ENCODE results near the gene TRIM7. TPM values are rescaled to one million over a fixed set of nuclear protein-coding genes. Genes with fewer than 3 reads are reported as not detected.
"Not testable (repeated sequence)": the region's sequence is repeated elsewhere in the genome, so short reads cannot be mapped to it uniquely, and the experiment has no call there.

TRIM7 gene
- total RNA-seq, 1 experiment from 2014 or later: 30.2 TPM

DNA sequence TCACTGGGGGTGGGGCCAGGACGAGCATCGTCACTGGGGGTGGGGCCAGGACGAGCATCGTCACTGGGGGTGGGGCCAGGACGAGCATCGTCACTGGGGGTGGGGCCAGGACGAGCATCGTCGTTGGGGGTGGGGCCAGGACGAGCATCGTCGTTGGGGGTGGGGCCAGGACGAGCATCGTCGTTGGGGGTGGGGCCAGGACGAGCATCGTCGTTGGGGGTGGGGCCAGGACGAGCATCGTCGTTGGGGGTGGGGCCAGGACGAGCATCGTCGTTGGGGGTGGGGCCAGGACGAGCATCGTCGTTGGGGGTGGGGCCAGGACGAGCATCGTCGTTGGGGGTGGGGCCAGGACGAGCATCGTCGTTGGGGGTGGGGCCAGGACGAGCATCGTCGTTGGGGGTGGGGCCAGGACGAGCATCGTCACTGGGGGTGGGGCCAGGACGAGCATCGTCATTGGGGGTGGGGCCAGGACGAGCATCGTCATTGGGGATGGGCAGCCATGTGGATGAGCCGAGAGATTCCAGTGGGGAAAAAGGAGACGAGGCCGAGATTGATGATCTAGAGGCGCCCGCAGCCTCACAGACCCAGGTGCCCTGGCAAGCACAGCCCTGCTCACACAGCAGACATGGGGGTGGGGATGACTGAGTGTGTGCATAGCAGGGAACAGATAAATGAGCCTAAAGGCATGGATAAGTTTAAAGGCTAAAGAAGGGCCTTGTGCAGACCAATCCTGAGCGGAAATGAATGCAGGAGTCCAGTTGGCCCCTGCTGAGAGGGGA, 44.1 kb downstream of the TRIM7 start:
- H3K27ac ChIP-seq (ENCODE audit: low read depth, low read length): peak overlapping the region; percentile 59
- H3K4me2 ChIP-seq (ENCODE audit: low read length): peak overlapping the region; percentile 55
- H3K36me3 ChIP-seq (ENCODE audit: control insufficient read depth in 1 of 2, insufficient read depth in 2 of 2, low read length in 2 of 2); intact Hi-C loops (cut with micrococcal nuclease); H3K27me3 ChIP-seq (ENCODE audit: insufficient read depth, low read length); H3K9me2 ChIP-seq (ENCODE audit: insufficient read depth); ATAC-seq; DNase-seq (ENCODE audit: low read depth, low spot score); H3K79me2 ChIP-seq (ENCODE audit: insufficient read depth, low read length); RAD21 ChIA-PET (ENCODE audit: low non-redundant PET in 1 of 2, low total read pairs in 2 of 2, uncharacterized antibody in 2 of 2, unreplicated experiment in 2 of 2); H3K9me3 ChIP-seq (ENCODE audit: control insufficient read depth in 1 of 2, insufficient read depth in 1 of 2, low read depth in 1 of 2, low read length in 2 of 2); BruUV-seq (replicated peaks); H4K20me1 ChIP-seq (ENCODE audit: insufficient read depth); H3K4me3 ChIP-seq (replicated peaks in 1 of 2; ENCODE audit: low read depth in 1 of 2, low read length in 2 of 2): not testable (repeated sequence)
- POLR2A ChIA-PET: interaction anchor here (0.7 kb wide), 1 partner anchor 12 kb away, joined by 3 read pairs; no protein-coding TSS in a partner anchor
- CTCF ChIA-PET: interaction anchor here (1.3 kb wide), 1 partner anchor 12 kb away, joined by 5 read pairs; no protein-coding TSS in a partner anchor
- H3K9ac ChIP-seq (ENCODE audit: low read length): peak overlapping the region; percentile 57
- peak overlapping the region; percentile 52 for H2AFZ ChIP-seq (ENCODE audit: low read depth, low read length, poor library complexity, severe bottlenecking)
- peak; percentile 20 for TF ChIP-seq SP1 (IDR thresholded peaks at IDR 0.05; ENCODE audit: low read depth)
- TF ChIP-seq, protein P1, sequence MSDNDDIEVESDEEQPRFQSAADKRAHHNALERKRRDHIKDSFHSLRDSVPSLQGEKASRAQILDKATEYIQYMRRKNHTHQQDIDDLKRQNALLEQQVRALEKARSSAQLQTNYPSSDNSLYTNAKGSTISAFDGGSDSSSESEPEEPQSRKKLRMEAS (IDR thresholded peaks at IDR 0.05): peak; percentile 52
- TF ChIP-seq POLR2A (IDR thresholded peaks at IDR 0.05; ENCODE audit: borderline replicate concordance, extremely low read depth, insufficient read depth, insufficient read length): peak; percentile 23
- H3K4me1 ChIP-seq (ENCODE audit: control insufficient read depth in 1 of 2, insufficient read depth in 2 of 2, low read length in 2 of 2): peaks cover 12 to 34% of the 10 kb centered on the region in 2 experiments

DNA sequence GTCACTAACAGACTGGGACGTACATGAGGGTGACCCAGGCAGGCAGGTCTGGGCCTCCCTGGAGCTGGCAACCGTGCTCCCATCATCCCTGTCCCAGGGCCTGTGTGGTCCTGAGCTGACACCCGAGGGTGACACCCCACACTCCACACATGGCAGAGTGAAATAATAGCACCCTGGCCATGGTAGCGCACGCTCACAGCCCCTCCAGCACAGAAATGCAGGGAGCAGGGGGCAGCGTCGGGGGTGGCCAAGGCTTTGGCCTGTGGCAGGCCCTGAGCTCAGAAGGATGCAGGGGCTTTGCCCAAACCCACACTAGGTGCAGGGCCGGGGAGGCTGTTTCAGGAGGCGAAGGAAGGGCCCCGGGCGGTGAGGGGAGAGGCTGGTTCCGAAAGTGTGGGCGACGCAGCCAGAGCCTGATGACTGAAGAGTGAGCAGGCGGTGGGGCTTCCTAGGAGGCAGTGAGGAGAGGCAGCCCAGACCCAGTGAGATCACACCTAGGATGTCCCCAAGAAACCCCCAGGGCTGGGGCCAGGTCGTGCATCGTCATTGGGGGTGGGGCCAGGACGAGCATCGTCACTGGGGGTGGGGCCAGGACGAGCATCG, 44.7 kb downstream of the TRIM7 start:
- Histone ChIP-seq H3K9me3 (ENCODE audit: control insufficient read depth in 1 of 2, insufficient read depth in 1 of 2, low read depth in 1 of 2, low read length in 2 of 2) (no peaks in the 10 kb centered on the region), H3K9ac (ENCODE audit: low read length) (peak overlapping the region; percentile 63), H3K4me3 (replicated peaks in 1 of 2; ENCODE audit: low read depth in 1 of 2, low read length in 2 of 2) (no peak overlapping the region), H3K27me3 (ENCODE audit: insufficient read depth, low read length) (no peaks in the 10 kb centered on the region), H4K20me1 (ENCODE audit: insufficient read depth) (no peaks in the 10 kb centered on the region), H2AFZ (ENCODE audit: low read depth, low read length, poor library complexity, severe bottlenecking) (peak overlapping the region; percentile 68), H3K27ac (ENCODE audit: low read depth, low read length) (peak overlapping the region; percentile 77), H3K79me2 (ENCODE audit: insufficient read depth, low read length) (no peaks in the 10 kb centered on the region), H3K4me2 (ENCODE audit: low read length) (peak overlapping the region; percentile 53), H3K9me2 (ENCODE audit: insufficient read depth) (no peaks in the 10 kb centered on the region), H3K4me1 (ENCODE audit: control insufficient read depth in 1 of 2, insufficient read depth in 2 of 2, low read length in 2 of 2) (peaks cover 12 to 34% of the 10 kb centered on the region in 2 experiments), H3K36me3 (ENCODE audit: control insufficient read depth in 1 of 2, insufficient read depth in 2 of 2, low read length in 2 of 2) (no peaks in the 10 kb centered on the region)
- ChIA-PET CTCF (interaction anchor here (0.5 to 1.1 kb wide), 2 partner anchors 12 to 117 kb away, joined by 3 to 5 read pairs; no protein-coding TSS in a partner anchor), POLR2A (no interaction called here), RAD21 (ENCODE audit: low non-redundant PET in 1 of 2, low total read pairs in 2 of 2, uncharacterized antibody in 2 of 2, unreplicated experiment in 2 of 2) (no interaction called here)
- intact Hi-C loops (cut with micrococcal nuclease): no loop called here
- no peak for DNase-seq (ENCODE audit: low read depth, low spot score)
- BruUV-seq (replicated peaks): no TSS peak
- peak; percentile 19; the same call in 1 of the 2 replicates for ATAC-seq
- no peak for TF ChIP-seq CEBPB (IDR thresholded peaks at IDR 0.05; ENCODE audit: low read depth)
- no peak for TF ChIP-seq ELF1 (IDR thresholded peaks at IDR 0.05; ENCODE audit: borderline replicate concordance, low read depth)
- TF ChIP-seq, protein P1 (IDR thresholded peaks at IDR 0.05): no peak
- no peak for TF ChIP-seq POLR2A (IDR thresholded peaks at IDR 0.05; ENCODE audit: borderline replicate concordance, extremely low read depth, insufficient read depth, insufficient read length)
- TF ChIP-seq YY1 (IDR thresholded peaks at IDR 0.05; ENCODE audit: extremely low read depth, insufficient replicate concordance, low read depth, low read length): no peak
- no peak for TF ChIP-seq EGR1 (IDR thresholded peaks at IDR 0.05; ENCODE audit: low read depth)
- no peak for TF ChIP-seq SP1 (IDR thresholded peaks at IDR 0.05; ENCODE audit: low read depth)
- TF ChIP-seq JUND (IDR thresholded peaks at IDR 0.05): no peak
- no peak for TF ChIP-seq RAD21 (IDR thresholded peaks at IDR 0.05; ENCODE audit: low read depth)
- TF ChIP-seq EZH2 (IDR thresholded peaks at IDR 0.05): no peak
- TF ChIP-seq SIN3A (IDR thresholded peaks at IDR 0.05; ENCODE audit: low read depth): no peak
- TF ChIP-seq ZFX (IDR thresholded peaks at IDR 0.05): no peak
- TF ChIP-seq, protein P2, sequence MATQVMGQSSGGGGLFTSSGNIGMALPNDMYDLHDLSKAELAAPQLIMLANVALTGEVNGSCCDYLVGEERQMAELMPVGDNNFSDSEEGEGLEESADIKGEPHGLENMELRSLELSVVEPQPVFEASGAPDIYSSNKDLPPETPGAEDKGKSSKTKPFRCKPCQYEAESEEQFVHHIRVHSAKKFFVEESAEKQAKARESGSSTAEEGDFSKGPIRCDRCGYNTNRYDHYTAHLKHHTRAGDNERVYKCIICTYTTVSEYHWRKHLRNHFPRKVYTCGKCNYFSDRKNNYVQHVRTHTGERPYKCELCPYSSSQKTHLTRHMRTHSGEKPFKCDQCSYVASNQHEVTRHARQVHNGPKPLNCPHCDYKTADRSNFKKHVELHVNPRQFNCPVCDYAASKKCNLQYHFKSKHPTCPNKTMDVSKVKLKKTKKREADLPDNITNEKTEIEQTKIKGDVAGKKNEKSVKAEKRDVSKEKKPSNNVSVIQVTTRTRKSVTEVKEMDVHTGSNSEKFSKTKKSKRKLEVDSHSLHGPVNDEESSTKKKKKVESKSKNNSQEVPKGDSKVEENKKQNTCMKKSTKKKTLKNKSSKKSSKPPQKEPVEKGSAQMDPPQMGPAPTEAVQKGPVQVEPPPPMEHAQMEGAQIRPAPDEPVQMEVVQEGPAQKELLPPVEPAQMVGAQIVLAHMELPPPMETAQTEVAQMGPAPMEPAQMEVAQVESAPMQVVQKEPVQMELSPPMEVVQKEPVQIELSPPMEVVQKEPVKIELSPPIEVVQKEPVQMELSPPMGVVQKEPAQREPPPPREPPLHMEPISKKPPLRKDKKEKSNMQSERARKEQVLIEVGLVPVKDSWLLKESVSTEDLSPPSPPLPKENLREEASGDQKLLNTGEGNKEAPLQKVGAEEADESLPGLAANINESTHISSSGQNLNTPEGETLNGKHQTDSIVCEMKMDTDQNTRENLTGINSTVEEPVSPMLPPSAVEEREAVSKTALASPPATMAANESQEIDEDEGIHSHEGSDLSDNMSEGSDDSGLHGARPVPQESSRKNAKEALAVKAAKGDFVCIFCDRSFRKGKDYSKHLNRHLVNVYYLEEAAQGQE (IDR thresholded peaks at IDR 0.05; ENCODE audit: low read depth): no peak
- no peak for TF ChIP-seq EZH2phosphoT487 (IDR thresholded peaks at IDR 0.05; ENCODE audit: borderline replicate concordance)
- TF ChIP-seq FOSL1 (IDR thresholded peaks at IDR 0.05; ENCODE audit: low read depth): no peak
- no peak for TF ChIP-seq POLR2AphosphoS5 (IDR thresholded peaks at IDR 0.05; ENCODE audit: low read depth, low read length)

Measured in HCT116 (cell line).